ENCODE measurements around the gene SCAF1. TPM values are rescaled to one million over a fixed set of nuclear protein-coding genes. Genes with fewer than 3 reads are reported as not detected.

SCAF1 gene
- total RNA-seq, 6 experiments from 2014 or later = 14.6 to 33.0 (median 27.3) TPM

GRCh38 chr19:49594157-49594992 lies 47.6 kb upstream of the SCAF1 start:
- H3K36me3 ChIP-seq = peaks cover 0 to 26% (median 4%) of the 10 kb centered on the region in 4 donors
- DNase-seq = no peak
- H3K27ac ChIP-seq = no peak overlapping the region

DNA sequence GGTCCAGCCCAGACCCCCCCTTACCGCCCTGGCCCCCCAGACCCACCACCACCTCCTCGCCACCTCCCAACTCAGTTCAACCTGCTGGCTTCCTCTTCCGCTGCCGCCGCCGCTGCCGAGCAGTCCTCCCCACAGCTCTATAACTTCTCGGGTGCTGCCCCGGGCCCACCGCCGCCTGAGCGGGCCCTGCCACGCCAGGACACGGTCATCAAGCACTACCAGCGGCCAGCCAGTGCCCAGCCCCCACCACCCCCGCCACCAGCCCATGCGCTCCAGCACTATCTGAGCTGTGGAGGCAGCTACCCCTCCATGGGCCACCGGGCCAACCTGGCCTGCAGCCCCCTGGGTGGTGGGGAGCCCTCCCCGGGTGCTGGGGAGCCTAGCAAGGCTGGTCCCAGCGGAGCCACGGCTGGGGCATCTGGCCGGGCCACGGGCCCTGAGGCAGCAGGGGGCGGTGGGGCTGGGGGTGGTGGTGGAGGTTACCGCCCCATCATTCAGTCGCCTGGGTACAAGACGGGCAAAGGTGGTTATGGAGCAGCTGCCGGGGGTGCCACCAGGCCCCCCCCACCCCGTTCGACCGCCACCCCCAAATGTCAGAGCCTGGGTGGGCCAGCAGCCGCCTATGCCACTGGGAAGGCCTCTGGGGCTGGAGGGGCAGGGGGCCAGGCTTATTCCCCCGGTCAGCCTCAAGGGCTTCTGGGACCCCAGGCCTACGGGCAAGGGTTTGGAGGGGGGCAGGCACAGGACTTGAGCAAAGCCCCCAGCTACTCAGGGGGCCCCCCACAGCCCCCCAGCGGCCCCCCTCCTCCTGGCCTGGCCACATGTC lies 46.8 kb upstream of the SCAF1 start:
- H3K27ac ChIP-seq = no peak overlapping the region
- 87% methylated on average over 11 of the region's 35 CpGs for WGBS (ENCODE audit: insufficient coverage, low coverage, low lambda C conversion rate, missing lambda C conversion rate)
- DNase-seq = no peak
- no peaks in the 10 kb centered on the region for H3K27me3 ChIP-seq
- H3K36me3 ChIP-seq = peaks cover 0 to 32% (median 9%) of the 10 kb centered on the region in 4 donors
- H3K4me1 ChIP-seq = peaks cover 0 to 4% (median 0%) of the 10 kb centered on the region in 4 donors
- no peaks in the 10 kb centered on the region for H3K9me3 ChIP-seq
- no peak for TF ChIP-seq POLR2A (IDR thresholded peaks at IDR 0.05)
- TF ChIP-seq CTCF (IDR thresholded peaks at IDR 0.05) = no peak
- intact Hi-C loops (cut with DNase I) = loop anchor here in 1 of 2 donors (10.0 kb wide), 1 partner anchor 70 kb away; the partner anchor contains the start of genes BCL2L12 and IRF3
- ATAC-seq = no peak
- no peak overlapping the region for H3K4me3 ChIP-seq

More at GRCh38 chr19:49594157-49594992, 47.6 kb upstream of the SCAF1 start:
- intact Hi-C loops (cut with DNase I) = loop anchor here in 1 of 2 donors (10.0 kb wide), 1 partner anchor 70 kb away; the partner anchor contains the start of genes BCL2L12 and IRF3
- no peak for ATAC-seq
- Histone ChIP-seq H3K4me1 (peaks cover 0 to 4% (median 0%) of the 10 kb centered on the region in 4 donors), H3K27me3 (no peaks in the 10 kb centered on the region), H3K4me3 (no peak overlapping the region), H3K9me3 (no peaks in the 10 kb centered on the region)
- WGBS (ENCODE audit: insufficient coverage, low coverage, low lambda C conversion rate, missing lambda C conversion rate) = 90% methylated on average over 27 of the region's 35 CpGs
- no peak for TF ChIP-seq POLR2A (IDR thresholded peaks at IDR 0.05)
- TF ChIP-seq CTCF (IDR thresholded peaks at IDR 0.05) = no peak

GRCh38 chr19:49595819-49596404 lies 46.1 kb upstream of the SCAF1 start:
- 90% methylated on average over 9 of the region's 32 CpGs for WGBS (ENCODE audit: insufficient coverage, low coverage, low lambda C conversion rate, missing lambda C conversion rate)
- no peak for ATAC-seq
- H3K27me3 ChIP-seq = no peaks in the 10 kb centered on the region
- peaks cover 0 to 4% (median 0%) of the 10 kb centered on the region in 4 donors for H3K4me1 ChIP-seq
- H3K36me3 ChIP-seq = peaks cover 0 to 36% (median 9%) of the 10 kb centered on the region in 4 donors
- no peak for DNase-seq
- no peaks in the 10 kb centered on the region for H3K9me3 ChIP-seq
- H3K27ac ChIP-seq = no peak overlapping the region
- H3K4me3 ChIP-seq = no peak overlapping the region
- intact Hi-C loops (cut with DNase I) = loop anchor here in 1 of 2 donors (10.0 kb wide), 1 partner anchor 69 kb away; the partner anchor contains the start of genes BCL2L12 and IRF3
- TF ChIP-seq CTCF (IDR thresholded peaks at IDR 0.05) (no peak), POLR2A (IDR thresholded peaks at IDR 0.05) (no peak)

- ATAC-seq (no peak), DNase-seq (no peak)
- no peak overlapping the region for H3K27ac ChIP-seq
- 81% methylated on average over 5 of the region's 15 CpGs for WGBS (ENCODE audit: insufficient coverage, low coverage, low lambda C conversion rate, missing lambda C conversion rate)
- no peak for TF ChIP-seq CTCF (IDR thresholded peaks at IDR 0.05)
- TF ChIP-seq POLR2A (IDR thresholded peaks at IDR 0.05) = no peak
- H3K9me3 ChIP-seq = no peaks in the 10 kb centered on the region
- H3K27me3 ChIP-seq = no peaks in the 10 kb centered on the region
- peaks cover 0 to 38% (median 9%) of the 10 kb centered on the region in 4 donors for H3K36me3 ChIP-seq
- H3K4me1 ChIP-seq = peaks cover 0 to 4% (median 0%) of the 10 kb centered on the region in 4 donors
- intact Hi-C loops (cut with DNase I) = loop anchor here in 1 of 2 donors (10.0 kb wide), 1 partner anchor 68 kb away; the partner anchor contains the start of genes BCL2L12 and IRF3
- no peak overlapping the region for H3K4me3 ChIP-seq
These were observed 45.6 kb upstream of the SCAF1 start for GRCh38 chr19:49596407-49596806.

Measured in right lobe of liver (tissue), 6 donors.